ENCODE data around the gene LSAMP. TPM values are rescaled to one million over a fixed set of nuclear protein-coding genes. Genes with fewer than 3 reads are reported as not detected.

The LSAMP gene
- total RNA-seq, 1 experiment from 2014 or later = 0.90 TPM

- Histone ChIP-seq H4K8ac (replicated peaks; ENCODE audit: insufficient read length, low read depth, low read length) (no peak overlapping the region), H3K9ac (ENCODE audit: extremely low read depth, insufficient read length, low read length) (no peak overlapping the region), H3K79me2 (ENCODE audit: insufficient read depth, low read length) (no peaks in the 10 kb centered on the region), H2AK5ac (ENCODE audit: insufficient read length, low read length) (no peak overlapping the region), H3K14ac (ENCODE audit: insufficient read depth, low read length) (no peak overlapping the region), H3K9me3 (ENCODE audit: control insufficient read depth, low read depth, low read length) (no peaks in the 10 kb centered on the region), H2AFZ (ENCODE audit: low read length) (no peak overlapping the region), H3K4ac (ENCODE audit: low read depth, low read length) (no peak overlapping the region), H3K23me2 (ENCODE audit: insufficient read length, low read depth, low read length, poor library complexity, severe bottlenecking) (no peaks in the 10 kb centered on the region), H3K27ac (ENCODE audit: insufficient read length, low read depth, low read length) (no peak overlapping the region), H3T11ph (ENCODE audit: low read length) (no peak overlapping the region), H4K91ac (ENCODE audit: insufficient read length, low read depth, low read length) (no peak overlapping the region), H2BK15ac (ENCODE audit: low read depth, low read length) (no peak overlapping the region), H2BK20ac (ENCODE audit: low read depth, low read length, poor library complexity, severe bottlenecking) (no peak overlapping the region), H2BK120ac (ENCODE audit: low read depth, low read length, poor library complexity, severe bottlenecking) (no peak overlapping the region), H2BK5ac (ENCODE audit: insufficient read length, low read length) (no peak overlapping the region), H4K5ac (ENCODE audit: insufficient read length, low read depth, low read length) (no peak overlapping the region), H3K27me3 (ENCODE audit: insufficient read depth, low read length) (no peaks in the 10 kb centered on the region), H4K20me1 (ENCODE audit: control insufficient read depth, insufficient read depth, insufficient read length) (no peaks in the 10 kb centered on the region), H3K4me1 (ENCODE audit: insufficient read depth, low read length) (no peaks in the 10 kb centered on the region; the same call in 1 of the 2 replicates), H3K79me1 (ENCODE audit: insufficient read depth, low read depth, low read length, poor library complexity, severe bottlenecking) (no peaks in the 10 kb centered on the region), H3K4me2 (ENCODE audit: insufficient read depth, insufficient read length, low read length) (no peak overlapping the region), H2BK12ac (ENCODE audit: insufficient read length, low read depth, low read length) (no peak overlapping the region), H3K18ac (ENCODE audit: insufficient read length, low read depth, low read length) (no peak overlapping the region), H3K56ac (ENCODE audit: insufficient read length, low read depth, low read length) (no peak overlapping the region), H3K23ac (ENCODE audit: insufficient read length, low read depth, low read length) (no peak overlapping the region)
- H3K27me3 Mint-ChIP-seq (ENCODE audit: low read depth) = no peaks in the 10 kb centered on the region; the same call in 1 of the 2 replicates
- H3K9me3 Mint-ChIP-seq = peaks cover 7 to 11% of the 10 kb centered on the region in 2 experiments
- no peak for DNase-seq
- H3K4me1 Mint-ChIP-seq = 0 out of 4 replicates have a peak, but pooled peaks cover 0 to 3% of the 10 kb centered on the region in 2 experiments
- H3K27ac Mint-ChIP-seq = no peak overlapping the region
- H3K36me3 Mint-ChIP-seq (ENCODE audit: insufficient read depth in 1 of 3, low read depth in 3 of 3) = peaks cover 0 to 12% (median 8%) of the 10 kb centered on the region in 3 experiments; a peak in 5 of 7 replicates
- no peak for TF ChIP-seq CTCF (conservative IDR thresholded peaks at IDR 0.05)
- no peak overlapping the region for H3K4me3 Mint-ChIP-seq
These were observed 28.3 kb upstream of the LSAMP start for GRCh38 chr3:116473602-116474001.
